Uterus (tissue), 4 donors: ENCODE results near the gene MAD1L1. TPM values are rescaled to one million over a fixed set of nuclear protein-coding genes. Genes with fewer than 3 reads are reported as not detected.

ENCODE experiments used
- DNase-seq, 2 donors: peaks; one replicate each; pipeline ENCODE4 v3.0.0-alpha.2; 2019 to 2020
- H3K27ac ChIP-seq, 2 donors: fragments of 200-600 bp; sonication (generic); 1 replicate in 1 of 2; 2 replicates in 1 of 2; pipeline ENCODE4 v1.5.1; 2016 to 2018
- H3K27me3 ChIP-seq, 2 donors: fragments of 200-600 bp; sonication (generic); one replicate each; pipeline ENCODE4 v1.5.1; 2018 to 2019; ENCODE audit warnings: control low read depth in 1 of 2
- H3K36me3 ChIP-seq, 2 donors: fragments of 200-600 bp; sonication (generic); one replicate each; pipeline ENCODE4 v1.5.1; 2019; ENCODE audit warnings: control low read depth in 1 of 2
- H3K4me1 ChIP-seq, 2 donors: fragments of 200-600 bp; sonication (generic); one replicate each; pipeline ENCODE4 v1.5.1; 2018 to 2019; ENCODE audit warnings: control low read depth in 1 of 2
- H3K4me3 ChIP-seq, 2 donors: fragments of 200-600 bp; sonication (generic); 1 replicate in 1 of 2; 2 replicates in 1 of 2; pipeline ENCODE4 v1.5.1; 2018 to 2019; ENCODE audit warnings: mild to moderate bottlenecking in 1 of 2
- H3K9me3 ChIP-seq, 2 donors: fragments of 200-600 bp; sonication (generic); one replicate each; pipeline ENCODE4 v1.5.1; 2019; ENCODE audit warnings: control low read depth in 1 of 2
- CTCF ChIP-seq, 4 experiments: fragments of 200-600 bp in 2 of 4; fragments of 450-650 bp in 2 of 4; sonication (generic) in 2 of 4; IDR thresholded peaks; one replicate each; pipeline ENCODE4 v1.5.1; 2016 to 2019; ENCODE audit warnings: antibody characterized with exemption in 4 of 4, mild to moderate bottlenecking in 2 of 4, moderate library complexity in 1 of 4
- POLR2A ChIP-seq, 2 donors: fragments of 450-650 bp; IDR thresholded peaks; one replicate each; pipeline ENCODE4 v1.6.1; 2016; ENCODE audit warnings: antibody characterized with exemption in 2 of 2, mild to moderate bottlenecking in 1 of 2, moderate library complexity in 1 of 2
- intact Hi-C: fragments of 100-400 bp; cut with DNase I; formaldehyde crosslinking; loops from one replicate; pipeline ENCODE4 v1.15.1; 2023; ENCODE audit warnings: low total_unique reads
- total RNA-seq, 4 donors: library from RNA; depleted of rRNA in 3 of 4; stranded (reverse); fragments of >200 nt in 3 of 4; gene quantifications; one replicate each; pipeline versions ENCODE4 v1.1.0 to v1.2.4, GENCODE V29; 2014 to 2023
- donor health status: DM: yes; HTN: yes; CAD: no.

The MAD1L1 gene
- total RNA-seq, 4 donors from 2014 or later = 13.3 to 37.4 (median 33.1) TPM

DNA sequence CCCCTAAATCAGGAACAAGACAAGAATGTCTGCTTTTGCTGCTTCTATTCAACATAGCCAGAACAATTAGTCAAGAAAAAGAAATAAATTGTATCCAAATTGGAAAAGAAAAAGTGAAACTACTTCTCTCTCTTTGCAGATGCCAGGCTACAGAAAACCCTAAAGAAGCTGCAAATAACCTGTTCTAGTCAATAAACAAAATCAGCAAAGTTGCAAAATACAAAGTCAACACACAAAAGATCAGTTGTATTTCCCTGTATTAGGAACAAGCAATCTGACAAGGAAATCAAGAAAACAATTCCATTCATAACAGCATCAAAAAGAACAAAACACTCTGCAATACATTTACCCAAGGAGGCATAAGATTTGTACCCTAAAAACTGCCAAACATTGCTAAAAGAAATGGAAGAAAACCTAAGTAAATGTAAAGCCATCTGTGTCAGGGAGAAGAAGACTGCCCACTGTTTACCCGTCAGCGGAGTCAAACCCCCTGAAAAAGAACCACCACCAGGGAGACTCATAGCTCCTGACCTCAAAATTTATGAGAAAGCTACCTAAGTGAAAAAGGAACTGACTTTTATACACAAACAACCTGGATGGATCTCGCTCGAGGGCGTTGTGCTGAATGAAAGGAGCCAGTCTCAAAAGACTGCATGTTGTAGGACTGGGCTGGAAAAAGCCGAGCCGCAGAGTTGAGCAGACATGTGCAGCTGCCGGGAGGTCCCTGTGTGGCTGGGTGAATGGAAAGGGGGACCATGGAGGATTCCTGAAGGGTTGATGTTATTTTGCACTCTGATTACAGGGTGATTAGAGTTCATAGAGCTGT is 263.1 kb downstream of the MAD1L1 start:
- Histone ChIP-seq H3K27me3 (no peaks in the 10 kb centered on the region), H3K4me1 (no peaks in the 10 kb centered on the region), H3K36me3 (no peaks in the 10 kb centered on the region), H3K4me3 (no peak overlapping the region), H3K27ac (no peak overlapping the region), H3K9me3 (no peaks in the 10 kb centered on the region)
- intact Hi-C loops = no loop called here
- TF ChIP-seq POLR2A (IDR thresholded peaks at IDR 0.05) (no peak), CTCF (IDR thresholded peaks at IDR 0.05) (no peak)
- no peak for DNase-seq

- Histone ChIP-seq H3K9me3 (no peaks in the 10 kb centered on the region), H3K4me1 (no peaks in the 10 kb centered on the region), H3K27me3 (no peaks in the 10 kb centered on the region), H3K36me3 (no peaks in the 10 kb centered on the region), H3K4me3 (no peak overlapping the region), H3K27ac (no peak overlapping the region)
- intact Hi-C loops = no loop called here
- TF ChIP-seq POLR2A (IDR thresholded peaks at IDR 0.05) (no peak), CTCF (IDR thresholded peaks at IDR 0.05) (no peak)
- no peak for DNase-seq
Observed at GRCh38 chr7:1968397-1969111, 264.2 kb downstream of the MAD1L1 start.

- Histone ChIP-seq H3K9me3 (no peaks in the 10 kb centered on the region), H3K36me3 (no peaks in the 10 kb centered on the region), H3K4me3 (no peak overlapping the region), H3K27ac (no peak overlapping the region), H3K4me1 (no peaks in the 10 kb centered on the region), H3K27me3 (no peaks in the 10 kb centered on the region)
- no peak for DNase-seq
- TF ChIP-seq CTCF (IDR thresholded peaks at IDR 0.05) (no peak), POLR2A (IDR thresholded peaks at IDR 0.05) (no peak)
- intact Hi-C loops = no loop called here
Observed at GRCh38 chr7:1967512-1968396, 265.0 kb downstream of the MAD1L1 start.

DNA sequence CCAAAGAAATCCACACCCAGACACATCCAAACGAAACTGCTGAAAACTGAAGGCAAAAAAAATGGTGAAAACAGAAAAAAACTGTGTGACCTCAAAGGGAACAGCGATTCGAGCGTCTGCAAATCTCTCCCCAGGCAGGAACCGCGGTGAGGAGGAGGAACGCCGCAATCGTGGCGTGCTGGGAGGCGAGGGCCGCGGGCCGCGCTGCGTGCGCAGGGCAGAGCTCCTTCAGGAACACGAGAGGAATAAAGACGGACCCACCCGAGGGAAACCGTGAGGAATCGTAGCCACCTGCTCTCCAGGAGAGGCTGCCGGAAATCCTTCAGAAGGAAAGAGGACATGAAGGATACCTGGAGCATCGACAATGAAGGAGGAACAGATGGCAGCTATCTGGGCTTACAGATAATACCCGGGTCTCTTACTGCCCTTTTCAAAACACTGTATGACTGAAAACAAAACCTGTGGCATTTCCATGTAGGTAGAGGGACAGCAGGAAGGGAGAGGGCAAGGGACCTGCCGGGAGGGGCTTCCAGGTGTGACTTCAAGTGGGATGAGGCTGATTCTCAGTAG is 266.0 kb downstream of the MAD1L1 start:
- Histone ChIP-seq H3K27me3 (no peaks in the 10 kb centered on the region), H3K9me3 (no peaks in the 10 kb centered on the region), H3K4me3 (no peak overlapping the region), H3K36me3 (no peaks in the 10 kb centered on the region), H3K27ac (no peak overlapping the region), H3K4me1 (no peaks in the 10 kb centered on the region)
- no peak for DNase-seq
- TF ChIP-seq CTCF (IDR thresholded peaks at IDR 0.05) = no peak
- no peak for TF ChIP-seq POLR2A (IDR thresholded peaks at IDR 0.05)
- intact Hi-C loops = no loop called here
